B cell (primary cell): ENCODE results near the gene HAUS3. TPM values are rescaled to one million over a fixed set of nuclear protein-coding genes. Genes with fewer than 3 reads are reported as not detected.

Source experiments
- ATAC-seq: fragments of 200-7000 bp; cut with Tn5 transposase; one replicate; pipeline ENCODE4 v1.10.0; 2021; ENCODE audit warnings: low read depth, mild to moderate bottlenecking, moderate number of reproducible peaks, moderate library complexity
- CTCF ChIA-PET: fragments of 350-600 bp; sonication (Branson Sonifier 250); formaldehyde crosslinking; loops from one replicate; lab custom pipeline; 2021; ENCODE audit warnings: antibody characterized with exemption, inconsistent platforms; lab: Charles Lee
- POLR2A ChIA-PET: fragments of 350-600 bp; sonication (Branson Sonifier 250); formaldehyde crosslinking; loops from one replicate; lab custom pipeline; 2021; ENCODE audit warnings: antibody characterized with exemption; lab: Charles Lee
- DNase-seq: peaks from one replicate; pipeline ENCODE4 v3.0.0; 2013
- H2AFZ ChIP-seq: 2 replicates; pipeline ENCODE4 v1.6.1; 2012; ENCODE audit warnings: mild to moderate bottlenecking, low read depth, low read length; ENCODE audit not compliant: insufficient read depth, poor library complexity, severe bottlenecking
- H3K27ac ChIP-seq, 2 donors: 1 replicate in 1 of 2; 2 replicates in 1 of 2; pipeline ENCODE4 v1.5.1; 2012 to 2013; ENCODE audit warnings: low read length in 2 of 2, mild to moderate bottlenecking in 2 of 2, moderate library complexity in 1 of 2
- H3K27me3 ChIP-seq, 4 experiments: fragments of 200-600 bp in 1 of 4; sonication (generic) in 1 of 4; replicated peaks in 1 of 4; 1 replicate in 2 of 4; 2 replicates in 2 of 4; pipeline versions ENCODE4 v1.6.1 to v1.7.0; 2013 to 2016; ENCODE audit warnings: low read length in 3 of 4, mild to moderate bottlenecking in 2 of 4, mixed read lengths in 1 of 4, moderate library complexity in 1 of 4; ENCODE audit not compliant: insufficient read depth in 4 of 4, control insufficient read depth in 3 of 4; ENCODE audit errors: control extremely low read depth in 1 of 4
- H3K36me3 ChIP-seq, 2 experiments: replicated peaks in 1 of 2; 1 replicate in 1 of 2; 2 replicates in 1 of 2; pipeline versions ENCODE4 v1.6.1 to v1.7.1; 2013; ENCODE audit warnings: low read length in 1 of 2; ENCODE audit not compliant: insufficient read depth in 2 of 2, control insufficient read depth in 1 of 2; ENCODE audit errors: control extremely low read depth in 1 of 2, extremely low read depth in 1 of 2
- H3K4me1 ChIP-seq, 2 donors: fragments of 200-600 bp in 1 of 2; sonication (generic) in 1 of 2; 1 replicate in 1 of 2; 2 replicates in 1 of 2; pipeline versions ENCODE4 v1.5.1 to v1.6.1; 2013 to 2017; ENCODE audit warnings: low read length in 2 of 2; ENCODE audit not compliant: control insufficient read depth in 2 of 2, insufficient read depth in 2 of 2
- H3K4me2 ChIP-seq: replicated peaks from 2 replicates; pipeline ENCODE3; 2012; ENCODE audit warnings: mild to moderate bottlenecking, low read depth, low read length; ENCODE audit not compliant: poor library complexity, severe bottlenecking
- H3K4me3 ChIP-seq, 5 experiments: fragments of 200-600 bp in 1 of 5; sonication (generic) in 1 of 5; 1 replicate in 3 of 5; 2 replicates in 2 of 5; pipeline versions ENCODE4 v1.5.1 to v1.7.0; 2011 to 2016; ENCODE audit warnings: low read length in 4 of 5, mild to moderate bottlenecking in 4 of 5, low read depth in 2 of 5, control low read depth in 1 of 5, moderate library complexity in 1 of 5; ENCODE audit not compliant: insufficient read depth in 1 of 5; ENCODE audit errors: control extremely low read depth in 1 of 5, extremely low read depth in 1 of 5
- H3K79me2 ChIP-seq: fragments of 200-600 bp; sonication (generic); one replicate; pipeline ENCODE4 v1.6.0; 2016; ENCODE audit warnings: low read length; ENCODE audit not compliant: control insufficient read depth, insufficient read depth
- H3K9ac ChIP-seq: fragments of 200-600 bp; sonication (generic); 2 replicates; pipeline ENCODE4 v1.6.1; 2017; ENCODE audit warnings: mild to moderate bottlenecking, low read length, moderate library complexity
- H3K9me3 ChIP-seq, 3 donors: one replicate each; pipeline versions ENCODE4 v1.6.1 to v1.7.1; 2013; ENCODE audit warnings: low read length in 2 of 3; ENCODE audit not compliant: control insufficient read depth in 2 of 3, insufficient read depth in 1 of 3; ENCODE audit errors: control extremely low read depth in 1 of 3
- H4K20me1 ChIP-seq: 2 replicates; pipeline ENCODE4 v1.6.0; 2012; ENCODE audit warnings: mild to moderate bottlenecking, low read length; ENCODE audit not compliant: insufficient read depth, control insufficient read depth, poor library complexity, severe bottlenecking
- H3K27ac Mint-ChIP-seq: one replicate; pipeline ENCODE4 v1.8.0; 2021; ENCODE audit warnings: mixed read lengths
- H3K27me3 Mint-ChIP-seq: one replicate; pipeline ENCODE4 v1.8.0; 2021; ENCODE audit warnings: mixed read lengths
- H3K4me1 Mint-ChIP-seq: one replicate; pipeline ENCODE4 v1.8.0; 2021; ENCODE audit warnings: mixed read lengths
- H3K4me3 Mint-ChIP-seq: one replicate; pipeline ENCODE4 v1.8.0; 2021; ENCODE audit warnings: mixed read lengths
- H3K9me3 Mint-ChIP-seq: one replicate; pipeline ENCODE4 v1.8.0; 2022; ENCODE audit warnings: mixed read lengths; ENCODE audit not compliant: insufficient read depth
- EZH2 ChIP-seq: IDR thresholded peaks from 2 replicates; pipeline ENCODE4 v1.6.1; 2012; ENCODE audit warnings: borderline replicate concordance, low read depth, mild to moderate bottlenecking, moderate library complexity, low read length; ENCODE audit not compliant: insufficient read depth, poor library complexity, severe bottlenecking
- WGBS: methylation state at CpG from one replicate; pipeline ENCODE4 v1.1.5; 2013; ENCODE audit warnings: missing lambda C conversion rate; ENCODE audit not compliant: insufficient coverage; 5-methylcytosine and 5-hydroxymethylcytosine counted together
- intact Hi-C: fragments of 100-400 bp; cut with micrococcal nuclease; formaldehyde crosslinking; loops from one replicate; pipeline ENCODE4 v1.10.0; 2022
- polyA plus RNA-seq: library from polyadenylated mRNA; depleted of rRNA; stranded (reverse); fragments of >200 nt; gene quantifications from 2 replicates; pipeline ENCODE4 v1.2.3, GENCODE V29; 2012
- total RNA-seq, 2 donors: library from RNA; stranded (reverse); fragments of 120-200 nt in 1 of 2; gene quantifications; 1 replicate in 1 of 2; 2 replicates in 1 of 2; pipeline versions ENCODE4 v1.2.3 to v1.2.4, GENCODE V29; 2013 to 2022
- TF ChIP-seq, protein P1 (sequence below): fragments of 200-600 bp; IDR thresholded peaks from one replicate; pipeline ENCODE4 v1.8.0; 2022; ENCODE audit warnings: antibody characterized with exemption, mild to moderate bottlenecking

HAUS3 gene
- total and polyA plus RNA-seq, 2 donors (not counting 1 experiment from before 2014, with no cell fraction given) = 8.2 to 26.5 TPM

DNA sequence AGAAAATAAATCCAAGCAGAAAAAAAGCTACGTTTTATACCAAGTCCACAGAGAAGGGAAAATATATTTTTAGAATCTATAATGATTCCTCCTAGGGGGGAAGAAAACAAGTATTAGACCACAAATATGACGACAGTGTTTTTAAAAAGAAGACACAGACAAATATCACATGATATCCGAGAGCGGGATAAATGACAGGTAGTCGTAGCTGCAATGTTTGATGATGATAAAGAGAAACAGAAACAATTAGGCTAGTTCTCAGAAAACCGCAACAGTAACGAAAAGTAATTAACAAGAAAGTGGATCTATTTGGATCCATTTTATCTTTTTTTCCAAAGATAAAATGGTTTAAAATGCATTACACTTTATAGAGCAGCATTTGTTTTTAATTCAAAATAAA lies 918 bp downstream of the HAUS3 start:
- Histone ChIP-seq H3K36me3 (peaks cover 4 to 15% of the 10 kb centered on the region in 2 experiments), H3K4me2 (peak overlapping the region; percentile 83), H4K20me1 (peaks cover 23% of the 10 kb centered on the region), H2AFZ (peak overlapping the region; percentile 84), H3K4me1 (peaks cover 34 to 45% of the 10 kb centered on the region in 2 donors), H3K9ac (peak overlapping the region; percentile 86), H3K27me3 (no peaks in the 10 kb centered on the region), H3K79me2 (peaks cover 42% of the 10 kb centered on the region), H3K4me3 (peak overlapping the region; percentile 66 to 88 (median 76)), H3K27ac (peak overlapping the region; percentile 53 to 89), H3K9me3 (no peaks in the 10 kb centered on the region)
- DNase-seq = peak; percentile 49
- Mint-ChIP-seq H3K27me3 (no peaks in the 10 kb centered on the region), H3K9me3 (no peaks in the 10 kb centered on the region), H3K27ac (peak overlapping the region; percentile 95), H3K4me1 (peaks cover 59% of the 10 kb centered on the region), H3K4me3 (peak overlapping the region; percentile 95)
- no peak for TF ChIP-seq EZH2
- TF ChIP-seq, protein P1, sequence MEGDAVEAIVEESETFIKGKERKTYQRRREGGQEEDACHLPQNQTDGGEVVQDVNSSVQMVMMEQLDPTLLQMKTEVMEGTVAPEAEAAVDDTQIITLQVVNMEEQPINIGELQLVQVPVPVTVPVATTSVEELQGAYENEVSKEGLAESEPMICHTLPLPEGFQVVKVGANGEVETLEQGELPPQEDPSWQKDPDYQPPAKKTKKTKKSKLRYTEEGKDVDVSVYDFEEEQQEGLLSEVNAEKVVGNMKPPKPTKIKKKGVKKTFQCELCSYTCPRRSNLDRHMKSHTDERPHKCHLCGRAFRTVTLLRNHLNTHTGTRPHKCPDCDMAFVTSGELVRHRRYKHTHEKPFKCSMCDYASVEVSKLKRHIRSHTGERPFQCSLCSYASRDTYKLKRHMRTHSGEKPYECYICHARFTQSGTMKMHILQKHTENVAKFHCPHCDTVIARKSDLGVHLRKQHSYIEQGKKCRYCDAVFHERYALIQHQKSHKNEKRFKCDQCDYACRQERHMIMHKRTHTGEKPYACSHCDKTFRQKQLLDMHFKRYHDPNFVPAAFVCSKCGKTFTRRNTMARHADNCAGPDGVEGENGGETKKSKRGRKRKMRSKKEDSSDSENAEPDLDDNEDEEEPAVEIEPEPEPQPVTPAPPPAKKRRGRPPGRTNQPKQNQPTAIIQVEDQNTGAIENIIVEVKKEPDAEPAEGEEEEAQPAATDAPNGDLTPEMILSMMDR = no peak
- WGBS = no CpG with 5 or more reads among the region's 7 CpGs
- no peak for ATAC-seq
- ChIA-PET CTCF (interaction anchor here (1.3 to 6.4 kb wide), 4 partner anchors 12 to 178 kb away, joined by 3 to 51 read pairs (median 4); partner anchors contain the start of genes CFAP99 and ZFYVE28), POLR2A (interaction anchor here (0.7 to 1.3 kb wide), 3 partner anchors 21 to 178 kb away, joined by 3 to 5 read pairs (median 3); partner anchors contain the start of genes CFAP99 and ZFYVE28)
- intact Hi-C loops = loop anchor here (5.0 to 10.0 kb wide), 2 partner anchors 236 to 721 kb away; partner anchors contain the start of genes GRK4, NELFA and NOP14

DNA sequence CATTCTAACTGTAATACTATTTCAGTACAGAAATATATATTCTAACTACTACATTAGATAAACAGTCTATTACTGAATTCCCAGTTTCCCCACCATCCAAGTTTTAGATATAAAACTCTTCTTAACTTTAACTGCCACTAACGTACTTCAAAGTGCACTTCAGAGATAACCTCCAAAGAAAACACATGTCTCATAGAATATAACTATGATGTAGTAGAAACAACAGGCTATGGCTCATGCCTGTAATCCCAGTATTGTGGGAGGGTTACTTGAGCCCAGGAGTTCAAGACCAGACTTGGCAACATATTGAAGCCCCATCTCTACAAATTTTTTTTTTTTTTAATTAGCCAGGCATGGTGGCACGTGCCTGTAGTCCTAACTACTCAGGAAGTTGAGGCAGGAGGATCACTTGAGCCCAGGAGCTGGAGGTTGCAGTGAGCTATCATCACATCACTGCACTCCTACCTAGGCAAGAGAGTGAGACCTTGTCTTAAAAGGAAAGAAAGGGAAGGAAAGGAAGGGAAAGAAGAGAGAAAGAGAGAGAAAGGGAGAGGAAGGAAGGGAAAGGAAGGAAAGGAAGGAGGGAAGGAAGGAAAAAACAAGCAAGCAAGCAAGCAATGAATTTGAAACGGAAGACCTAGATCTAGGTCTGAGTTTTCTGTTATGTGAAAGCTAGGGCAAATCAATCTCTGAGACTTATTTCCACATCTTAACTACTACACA lies 4.8 kb downstream of the HAUS3 start:
- Histone ChIP-seq H3K36me3 (peaks cover 13 to 27% of the 10 kb centered on the region in 2 experiments), H2AFZ (no peak overlapping the region), H3K9ac (no peak overlapping the region), H3K4me2 (no peak overlapping the region), H3K9me3 (no peaks in the 10 kb centered on the region), H3K27ac (no peak overlapping the region), H3K4me1 (peaks cover 24 to 37% of the 10 kb centered on the region in 2 donors), H3K27me3 (no peaks in the 10 kb centered on the region), H3K4me3 (no peak overlapping the region), H3K79me2 (peaks cover 42% of the 10 kb centered on the region), H4K20me1 (peaks cover 33% of the 10 kb centered on the region)
- no CpG with 5 or more reads among the region's 3 CpGs for WGBS
- intact Hi-C loops = no loop called here
- CTCF ChIA-PET = interaction anchor here (1.3 to 6.4 kb wide), 2 partner anchors 13 to 17 kb away, joined by 3 to 51 read pairs; no protein-coding TSS in a partner anchor
- Mint-ChIP-seq H3K4me3 (no peak overlapping the region), H3K27me3 (no peaks in the 10 kb centered on the region), H3K9me3 (no peaks in the 10 kb centered on the region), H3K4me1 (peaks cover 42% of the 10 kb centered on the region), H3K27ac (no peak overlapping the region)
- POLR2A ChIA-PET = no interaction called here
- DNase-seq (no peak), ATAC-seq (no peak)
- TF ChIP-seq EZH2 = no peak
- TF ChIP-seq, protein P1 = no peak
